Measurements from ENCODE around the gene PCOLCE2. TPM values are rescaled to one million over a fixed set of nuclear protein-coding genes. Genes with fewer than 3 reads are reported as not detected.

PCOLCE2 gene
- total RNA-seq, 1 experiment from 2014 or later = not detected

DNA sequence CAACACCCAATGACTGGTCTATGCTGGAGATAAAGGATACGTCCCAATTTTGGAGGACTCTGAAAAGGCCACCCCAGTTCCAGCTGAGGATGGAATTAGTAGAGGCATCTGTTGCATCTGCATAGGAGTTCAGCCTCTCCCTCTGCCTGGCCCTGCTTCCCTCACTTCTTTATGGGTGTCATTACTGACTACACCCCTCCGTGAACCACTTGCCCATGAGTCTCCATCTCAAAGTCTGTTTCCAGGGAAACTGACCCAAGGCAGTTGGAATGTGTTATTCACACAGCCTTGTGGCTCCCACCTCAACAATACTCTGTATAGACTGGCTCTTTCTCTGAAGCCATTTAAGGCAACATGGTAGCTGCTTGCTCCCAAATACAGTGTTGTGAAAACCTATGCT is 21.4 kb upstream of the PCOLCE2 start:
- H4K20me1 ChIP-seq (ENCODE audit: insufficient read depth, low read depth, low read length) = no peaks in the 10 kb centered on the region
- no peak overlapping the region for H3K4me3 ChIP-seq (ENCODE audit: low read length)
- H3K9me2 ChIP-seq (replicated peaks; ENCODE audit: insufficient read depth, low read length) = no peaks in the 10 kb centered on the region
- H2AFZ ChIP-seq (ENCODE audit: low read length) = no peak overlapping the region
- no peak overlapping the region for H3K27ac ChIP-seq (ENCODE audit: low read length)
- no peak for DNase-seq
- H3K9me3 ChIP-seq (ENCODE audit: low read length) = no peaks in the 10 kb centered on the region
- H3K36me3 ChIP-seq (ENCODE audit: insufficient read depth, low read length) = no peaks in the 10 kb centered on the region
- no peaks in the 10 kb centered on the region; the same call in 1 of the 2 replicates for H3K4me1 ChIP-seq (ENCODE audit: low read length)
- no peak overlapping the region for H3K9ac ChIP-seq (ENCODE audit: low read length)
- H3K27me3 ChIP-seq (ENCODE audit: low read length) = no peaks in the 10 kb centered on the region
- H3K4me2 ChIP-seq (ENCODE audit: low read depth, low read length, poor library complexity, severe bottlenecking) = no peak overlapping the region
- no peaks in the 10 kb centered on the region for H3K79me2 ChIP-seq (ENCODE audit: low read length)

DNA sequence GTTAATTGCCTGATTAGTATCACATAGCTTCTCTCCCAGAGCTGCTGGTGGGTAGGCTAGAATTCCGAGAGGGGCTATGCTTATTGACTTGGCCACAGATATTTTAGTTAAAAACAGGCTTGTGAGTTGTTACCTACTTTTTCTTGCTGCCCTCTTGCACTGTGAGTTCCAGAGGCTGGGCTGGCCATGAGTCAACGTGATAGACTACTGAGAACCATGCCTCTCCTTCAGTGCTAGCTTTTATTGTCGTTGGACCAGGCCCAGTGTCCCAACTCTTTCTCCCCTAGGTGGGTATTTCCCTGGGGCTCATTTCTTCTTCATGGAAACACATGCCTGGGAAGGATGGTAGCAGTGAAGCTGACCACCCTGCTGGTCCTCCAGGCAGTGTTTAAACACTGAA is 20.4 kb upstream of the PCOLCE2 start:
- no peak overlapping the region for H2AFZ ChIP-seq (ENCODE audit: low read length)
- DNase-seq = no peak
- no peaks in the 10 kb centered on the region for H3K27me3 ChIP-seq (ENCODE audit: low read length)
- no peak overlapping the region for H3K4me2 ChIP-seq (ENCODE audit: low read depth, low read length, poor library complexity, severe bottlenecking)
- no peaks in the 10 kb centered on the region for H4K20me1 ChIP-seq (ENCODE audit: insufficient read depth, low read depth, low read length)
- H3K4me3 ChIP-seq (ENCODE audit: low read length) = no peak overlapping the region
- no peak overlapping the region for H3K9ac ChIP-seq (ENCODE audit: low read length)
- no peaks in the 10 kb centered on the region for H3K9me2 ChIP-seq (replicated peaks; ENCODE audit: insufficient read depth, low read length)
- no peaks in the 10 kb centered on the region for H3K36me3 ChIP-seq (ENCODE audit: insufficient read depth, low read length)
- H3K9me3 ChIP-seq (ENCODE audit: low read length) = no peaks in the 10 kb centered on the region
- H3K27ac ChIP-seq (ENCODE audit: low read length) = no peak overlapping the region
- no peaks in the 10 kb centered on the region; the same call in 1 of the 2 replicates for H3K4me1 ChIP-seq (ENCODE audit: low read length)
- no peaks in the 10 kb centered on the region for H3K79me2 ChIP-seq (ENCODE audit: low read length)

DNA sequence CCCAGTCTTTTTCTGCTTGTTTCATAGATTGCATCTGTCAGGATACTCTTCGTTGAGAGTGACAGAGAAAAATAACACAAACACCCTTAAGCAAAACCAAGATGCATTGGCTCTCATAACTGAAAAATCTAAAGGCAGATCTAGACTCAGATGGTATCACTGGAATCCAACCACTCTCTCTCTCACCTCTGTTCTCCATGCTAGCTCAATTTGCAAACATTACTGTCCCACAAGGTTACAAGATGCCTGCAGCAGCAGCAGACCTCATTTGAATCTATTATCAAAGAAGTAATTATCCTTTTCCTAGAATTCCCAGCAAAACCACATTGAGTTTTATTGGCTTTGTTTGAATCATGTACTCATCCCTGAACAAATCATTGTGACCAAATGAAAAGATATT is 19.1 kb upstream of the PCOLCE2 start:
- no peak overlapping the region for H3K9ac ChIP-seq (ENCODE audit: low read length)
- no peak for DNase-seq
- H2AFZ ChIP-seq (ENCODE audit: low read length) = no peak overlapping the region
- no peak overlapping the region for H3K4me2 ChIP-seq (ENCODE audit: low read depth, low read length, poor library complexity, severe bottlenecking)
- no peaks in the 10 kb centered on the region for H3K36me3 ChIP-seq (ENCODE audit: insufficient read depth, low read length)
- no peaks in the 10 kb centered on the region for H4K20me1 ChIP-seq (ENCODE audit: insufficient read depth, low read depth, low read length)
- H3K27me3 ChIP-seq (ENCODE audit: low read length) = no peaks in the 10 kb centered on the region
- H3K9me3 ChIP-seq (ENCODE audit: low read length) = no peaks in the 10 kb centered on the region
- no peaks in the 10 kb centered on the region for H3K9me2 ChIP-seq (replicated peaks; ENCODE audit: insufficient read depth, low read length)
- H3K4me1 ChIP-seq (ENCODE audit: low read length) = no peaks in the 10 kb centered on the region
- no peak overlapping the region for H3K4me3 ChIP-seq (ENCODE audit: low read length)
- no peak overlapping the region for H3K27ac ChIP-seq (ENCODE audit: low read length)
- no peaks in the 10 kb centered on the region for H3K79me2 ChIP-seq (ENCODE audit: low read length)

DNA sequence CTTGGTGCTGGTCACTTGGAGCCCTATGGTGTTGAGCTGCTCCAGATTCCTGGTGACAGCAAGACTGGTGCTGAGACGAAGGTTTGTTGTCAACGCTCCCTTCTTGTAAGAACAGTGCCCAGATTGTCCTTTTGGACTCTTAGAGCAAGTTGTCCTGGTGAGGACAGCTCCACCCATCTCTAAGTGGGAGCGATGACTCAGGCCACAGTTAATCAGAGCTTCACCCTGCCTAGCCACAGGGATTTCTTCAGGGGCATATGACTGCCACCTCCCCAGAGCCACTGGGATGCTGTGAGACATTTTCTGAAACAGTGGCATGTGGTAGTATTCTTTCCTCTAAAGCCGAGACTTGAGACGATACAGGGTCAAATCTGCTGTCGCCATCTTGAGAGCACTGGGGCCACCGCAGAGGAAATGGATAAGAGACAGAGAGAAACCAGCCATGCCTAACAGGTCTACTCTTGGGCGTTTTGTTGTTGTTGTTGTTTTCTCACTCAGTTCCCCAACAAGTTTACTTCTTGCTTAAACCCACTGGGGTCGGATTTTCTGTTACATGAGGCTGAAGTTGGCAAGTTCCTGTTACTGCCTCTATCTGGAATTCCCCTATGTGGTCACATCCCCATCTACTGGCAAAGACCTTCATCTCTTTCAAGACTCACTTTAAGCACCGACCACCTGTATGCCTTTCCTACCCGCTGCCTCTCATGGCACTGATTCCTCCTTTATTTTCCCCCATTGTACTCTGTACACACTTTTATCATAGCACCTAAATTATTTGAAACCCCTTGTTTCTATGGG is 16.0 kb upstream of the PCOLCE2 start:
- DNase-seq = peak; percentile 49
- H3K4me2 ChIP-seq (ENCODE audit: low read depth, low read length, poor library complexity, severe bottlenecking) = no peak overlapping the region
- no peaks in the 10 kb centered on the region for H3K27me3 ChIP-seq (ENCODE audit: low read length)
- no peaks in the 10 kb centered on the region for H3K9me3 ChIP-seq (ENCODE audit: low read length)
- H3K9me2 ChIP-seq (replicated peaks; ENCODE audit: insufficient read depth, low read length) = no peaks in the 10 kb centered on the region
- H3K4me3 ChIP-seq (ENCODE audit: low read length) = no peak overlapping the region
- H2AFZ ChIP-seq (ENCODE audit: low read length) = no peak overlapping the region
- no peak overlapping the region for H3K27ac ChIP-seq (ENCODE audit: low read length)
- no peaks in the 10 kb centered on the region for H3K79me2 ChIP-seq (ENCODE audit: low read length)
- H3K4me1 ChIP-seq (ENCODE audit: low read length) = no peaks in the 10 kb centered on the region
- no peaks in the 10 kb centered on the region for H3K36me3 ChIP-seq (ENCODE audit: insufficient read depth, low read length)
- no peak overlapping the region for H3K9ac ChIP-seq (ENCODE audit: low read length)
- H4K20me1 ChIP-seq (ENCODE audit: insufficient read depth, low read depth, low read length) = no peaks in the 10 kb centered on the region

DNA sequence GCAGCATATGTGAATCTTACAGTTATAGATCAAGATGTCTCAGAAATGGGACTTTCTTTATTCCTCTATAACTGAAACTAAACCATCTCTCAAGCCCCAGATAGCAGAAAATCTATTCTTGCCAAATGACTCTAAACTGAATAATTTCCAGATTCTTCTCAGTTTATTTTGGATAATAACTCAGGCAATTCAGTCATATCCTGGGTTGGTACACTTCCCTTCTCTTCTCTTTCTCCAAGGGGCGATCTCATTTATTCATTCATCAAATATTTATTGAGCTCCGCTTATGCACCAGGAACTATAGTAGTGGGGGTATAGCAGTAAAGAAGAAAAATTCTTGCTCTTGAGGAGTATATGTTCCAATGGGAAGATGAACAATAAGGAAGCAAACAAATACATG is 13.5 kb upstream of the PCOLCE2 start:
- Histone ChIP-seq H3K9me3 (ENCODE audit: low read length) (no peaks in the 10 kb centered on the region), H3K27me3 (ENCODE audit: low read length) (no peaks in the 10 kb centered on the region), H3K9ac (ENCODE audit: low read length) (no peak overlapping the region), H3K4me3 (ENCODE audit: low read length) (no peak overlapping the region), H3K4me1 (ENCODE audit: low read length) (no peaks in the 10 kb centered on the region), H3K4me2 (ENCODE audit: low read depth, low read length, poor library complexity, severe bottlenecking) (no peak overlapping the region), H3K27ac (ENCODE audit: low read length) (no peak overlapping the region), H3K79me2 (ENCODE audit: low read length) (no peaks in the 10 kb centered on the region), H2AFZ (ENCODE audit: low read length) (no peak overlapping the region), H3K9me2 (replicated peaks; ENCODE audit: insufficient read depth, low read length) (no peaks in the 10 kb centered on the region), H3K36me3 (ENCODE audit: insufficient read depth, low read length) (no peaks in the 10 kb centered on the region), H4K20me1 (ENCODE audit: insufficient read depth, low read depth, low read length) (no peaks in the 10 kb centered on the region)
- no peak for DNase-seq

DNA sequence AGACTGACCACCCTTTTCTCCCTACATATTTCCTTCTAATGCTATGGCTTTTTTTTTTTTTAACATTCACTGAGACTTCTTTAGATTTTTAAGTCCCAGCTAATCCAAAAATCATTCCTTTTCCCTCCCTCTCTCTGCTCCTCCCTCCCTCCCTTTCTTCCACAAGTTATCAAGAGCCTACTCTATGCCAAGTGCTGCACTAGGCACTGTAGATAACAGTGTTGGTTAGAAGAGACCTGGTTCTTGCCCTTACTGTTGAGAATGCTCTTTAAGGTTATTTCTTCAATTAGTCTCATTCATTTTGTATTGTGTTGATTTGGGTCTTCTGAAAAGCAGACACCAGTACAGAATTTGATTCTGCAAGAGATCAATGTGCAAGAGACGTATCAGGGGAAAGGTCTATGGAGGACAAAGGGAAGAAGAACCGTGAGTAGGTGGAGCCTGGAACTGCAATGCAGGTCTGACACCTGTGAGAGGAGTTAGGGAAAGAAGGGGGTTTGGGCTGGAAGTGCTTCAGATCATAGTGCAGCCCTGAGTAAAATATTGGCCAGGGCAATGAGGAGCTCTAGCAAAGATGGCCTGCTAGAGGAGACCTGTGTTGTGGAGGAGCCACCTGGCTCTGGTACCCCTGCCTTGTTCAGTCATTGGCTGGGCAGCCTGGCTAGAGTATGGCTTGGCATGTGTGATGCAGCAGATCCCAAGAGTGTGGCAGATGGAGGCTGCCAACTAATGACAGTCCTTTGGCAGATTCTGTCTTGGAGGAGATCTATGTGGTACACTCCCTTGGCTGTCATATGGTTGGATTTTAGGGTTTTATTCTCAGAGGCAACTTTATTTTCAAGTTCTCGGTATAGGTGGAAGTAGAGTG is 9.7 kb upstream of the PCOLCE2 start:
- Histone ChIP-seq H3K36me3 (ENCODE audit: insufficient read depth, low read length) (no peaks in the 10 kb centered on the region), H3K4me1 (ENCODE audit: low read length) (no peaks in the 10 kb centered on the region), H3K27ac (ENCODE audit: low read length) (no peak overlapping the region), H2AFZ (ENCODE audit: low read length) (no peak overlapping the region), H3K9me2 (replicated peaks; ENCODE audit: insufficient read depth, low read length) (no peaks in the 10 kb centered on the region), H3K79me2 (ENCODE audit: low read length) (no peaks in the 10 kb centered on the region), H4K20me1 (ENCODE audit: insufficient read depth, low read depth, low read length) (no peaks in the 10 kb centered on the region), H3K9me3 (ENCODE audit: low read length) (no peaks in the 10 kb centered on the region), H3K4me3 (ENCODE audit: low read length) (no peak overlapping the region), H3K9ac (ENCODE audit: low read length) (no peak overlapping the region), H3K4me2 (ENCODE audit: low read depth, low read length, poor library complexity, severe bottlenecking) (no peak overlapping the region), H3K27me3 (ENCODE audit: low read length) (no peaks in the 10 kb centered on the region)
- no peak for DNase-seq

DNA sequence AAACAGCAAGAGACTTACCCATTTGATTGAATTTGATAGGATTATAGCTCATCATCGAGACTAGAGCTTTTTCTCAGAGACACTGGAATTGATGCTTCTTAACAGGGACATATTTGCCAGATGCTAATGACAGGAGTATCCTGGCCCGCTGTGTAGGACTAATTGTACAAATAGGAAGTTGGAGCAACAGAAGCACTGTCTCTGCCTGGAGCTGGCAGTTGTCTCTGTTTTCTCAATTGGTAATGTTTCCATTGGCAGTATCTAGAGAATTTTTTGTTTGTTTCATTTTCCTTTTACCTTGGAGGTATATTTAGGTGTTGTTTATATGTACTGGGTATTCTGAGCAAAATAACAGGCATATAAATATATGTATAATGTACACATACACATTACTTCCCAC is 8.9 kb upstream of the PCOLCE2 start:
- Histone ChIP-seq H3K27ac (ENCODE audit: low read length) (no peak overlapping the region), H3K9ac (ENCODE audit: low read length) (no peak overlapping the region), H4K20me1 (ENCODE audit: insufficient read depth, low read depth, low read length) (no peaks in the 10 kb centered on the region), H3K9me2 (replicated peaks; ENCODE audit: insufficient read depth, low read length) (no peaks in the 10 kb centered on the region), H3K27me3 (ENCODE audit: low read length) (no peaks in the 10 kb centered on the region), H3K4me2 (ENCODE audit: low read depth, low read length, poor library complexity, severe bottlenecking) (no peak overlapping the region), H3K9me3 (ENCODE audit: low read length) (no peaks in the 10 kb centered on the region), H2AFZ (ENCODE audit: low read length) (no peak overlapping the region), H3K36me3 (ENCODE audit: insufficient read depth, low read length) (no peaks in the 10 kb centered on the region), H3K4me1 (ENCODE audit: low read length) (no peaks in the 10 kb centered on the region), H3K79me2 (ENCODE audit: low read length) (no peaks in the 10 kb centered on the region), H3K4me3 (ENCODE audit: low read length) (no peak overlapping the region)
- DNase-seq = no peak

DNA sequence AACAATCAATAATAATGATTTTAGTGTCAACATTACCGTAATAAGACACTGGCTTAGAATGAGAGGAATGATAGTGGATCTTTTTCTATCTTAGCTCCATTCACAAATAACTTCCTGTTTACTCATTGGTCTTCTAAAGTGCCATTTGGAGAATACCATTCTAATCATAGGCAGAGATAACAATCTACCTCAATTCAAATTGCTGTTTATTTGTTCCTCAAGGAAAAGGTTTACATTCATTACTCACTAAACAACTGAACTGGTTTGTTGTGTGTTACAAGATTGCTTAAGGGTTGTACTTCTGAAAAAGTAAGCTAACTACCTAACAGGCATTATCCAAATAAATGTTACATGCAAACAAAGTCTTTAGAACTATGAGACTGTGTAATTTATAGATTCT is 8.1 kb upstream of the PCOLCE2 start:
- H3K4me2 ChIP-seq (ENCODE audit: low read depth, low read length, poor library complexity, severe bottlenecking) = no peak overlapping the region
- no peak overlapping the region for H2AFZ ChIP-seq (ENCODE audit: low read length)

More for the DNA sequence above, 8.1 kb upstream of the PCOLCE2 start:
- no peak overlapping the region for H3K4me3 ChIP-seq (ENCODE audit: low read length)
- no peak for DNase-seq
- no peaks in the 10 kb centered on the region for H4K20me1 ChIP-seq (ENCODE audit: insufficient read depth, low read depth, low read length)
- no peaks in the 10 kb centered on the region for H3K79me2 ChIP-seq (ENCODE audit: low read length)
- H3K4me1 ChIP-seq (ENCODE audit: low read length) = no peaks in the 10 kb centered on the region
- no peaks in the 10 kb centered on the region for H3K9me2 ChIP-seq (replicated peaks; ENCODE audit: insufficient read depth, low read length)
- no peaks in the 10 kb centered on the region for H3K27me3 ChIP-seq (ENCODE audit: low read length)
- H3K9ac ChIP-seq (ENCODE audit: low read length) = no peak overlapping the region
- no peaks in the 10 kb centered on the region for H3K36me3 ChIP-seq (ENCODE audit: insufficient read depth, low read length)
- H3K9me3 ChIP-seq (ENCODE audit: low read length) = no peaks in the 10 kb centered on the region
- H3K27ac ChIP-seq (ENCODE audit: low read length) = no peak overlapping the region
